HG03045 (cell line): ENCODE data around the gene C1orf174.

Source experiments
- ATAC-seq: cut with Tn5 transposase; IDR thresholded peaks from one replicate; pipeline ENCODE4 v1.9.1; 2021; ENCODE audit warnings: mild to moderate bottlenecking, moderate library complexity; ENCODE audit not compliant: unreplicated experiment

C1orf174 gene

GRCh38 chr1:3900150-3900968, at the start of gene C1orf174:
C1orf174 (minus strand) TSS chr1:3900272; CDS start chr1:3900186, 86 bp downstream.
- peak; percentile 72 for ATAC-seq

DNA sequence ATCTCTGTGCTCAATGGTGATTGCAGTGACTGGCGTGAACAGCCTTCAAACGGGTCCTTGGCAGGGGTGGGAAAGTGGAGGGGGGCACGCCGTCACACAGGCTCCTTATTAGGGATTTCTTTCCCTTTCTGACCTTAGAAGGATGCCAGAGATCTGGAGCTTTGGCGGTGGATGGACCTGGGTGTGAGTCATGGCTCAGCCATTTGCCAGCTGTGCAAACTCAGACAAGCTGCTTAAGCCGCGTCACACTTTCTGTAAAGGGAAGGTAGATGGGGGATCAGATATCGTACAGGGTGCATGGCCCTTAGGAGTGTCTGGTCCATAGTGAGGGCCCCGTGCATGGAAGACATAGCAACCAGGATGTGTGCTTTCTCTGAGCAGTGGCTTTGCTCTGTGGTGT, 48.3 kb upstream of the C1orf174 start:
- ATAC-seq = no peak

DNA sequence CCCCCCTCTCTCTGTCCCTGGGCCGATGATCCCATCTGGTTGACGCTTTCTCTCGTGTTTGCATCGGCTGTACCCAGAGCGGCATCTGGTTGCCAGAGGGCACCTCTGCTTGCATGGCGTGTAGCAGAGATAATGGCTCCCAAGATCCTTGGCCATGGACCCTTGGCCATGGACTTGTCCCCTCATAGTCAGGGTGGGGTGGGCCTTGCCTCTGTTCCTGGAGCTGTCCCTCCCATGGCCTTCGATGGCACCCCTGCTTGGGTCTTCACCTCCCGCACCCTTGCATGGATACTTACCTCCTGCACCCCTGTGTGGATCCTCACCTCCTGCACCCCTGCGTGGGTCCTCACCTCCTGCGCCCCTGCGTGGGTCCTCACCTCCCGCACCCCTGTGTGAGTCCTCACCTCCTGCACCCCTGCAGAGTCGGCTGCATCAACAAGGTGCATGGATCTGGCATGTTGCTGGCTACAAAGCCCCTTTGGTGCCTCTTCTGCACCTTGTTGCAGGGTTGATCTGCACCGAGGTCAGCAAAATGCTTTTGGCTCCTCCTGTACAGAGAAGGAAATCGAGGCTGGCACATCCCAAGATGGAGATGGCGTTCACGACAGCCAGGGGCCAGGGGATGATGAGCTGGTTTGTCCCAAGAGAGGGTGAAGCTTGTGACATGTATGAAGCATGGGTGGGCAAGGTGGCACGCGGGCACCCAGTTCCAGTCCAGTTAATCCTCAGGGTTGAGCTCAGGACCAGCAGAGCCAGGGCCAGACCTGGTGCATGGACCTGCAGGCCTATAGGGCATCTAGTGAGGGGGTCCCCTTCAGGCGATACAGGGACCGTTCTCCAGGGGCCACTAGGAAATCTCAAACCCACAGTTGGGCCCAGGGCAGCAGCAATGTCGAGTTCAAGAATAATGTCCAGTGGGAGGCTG, 46.1 kb upstream of the C1orf174 start:
- ATAC-seq = no peak

GRCh38 chr1:3945222-3945621, 45.1 kb upstream of the C1orf174 start:
- ATAC-seq = no peak

GRCh38 chr1:3944578-3945125, 44.6 kb upstream of the C1orf174 start:
- no peak for ATAC-seq

DNA sequence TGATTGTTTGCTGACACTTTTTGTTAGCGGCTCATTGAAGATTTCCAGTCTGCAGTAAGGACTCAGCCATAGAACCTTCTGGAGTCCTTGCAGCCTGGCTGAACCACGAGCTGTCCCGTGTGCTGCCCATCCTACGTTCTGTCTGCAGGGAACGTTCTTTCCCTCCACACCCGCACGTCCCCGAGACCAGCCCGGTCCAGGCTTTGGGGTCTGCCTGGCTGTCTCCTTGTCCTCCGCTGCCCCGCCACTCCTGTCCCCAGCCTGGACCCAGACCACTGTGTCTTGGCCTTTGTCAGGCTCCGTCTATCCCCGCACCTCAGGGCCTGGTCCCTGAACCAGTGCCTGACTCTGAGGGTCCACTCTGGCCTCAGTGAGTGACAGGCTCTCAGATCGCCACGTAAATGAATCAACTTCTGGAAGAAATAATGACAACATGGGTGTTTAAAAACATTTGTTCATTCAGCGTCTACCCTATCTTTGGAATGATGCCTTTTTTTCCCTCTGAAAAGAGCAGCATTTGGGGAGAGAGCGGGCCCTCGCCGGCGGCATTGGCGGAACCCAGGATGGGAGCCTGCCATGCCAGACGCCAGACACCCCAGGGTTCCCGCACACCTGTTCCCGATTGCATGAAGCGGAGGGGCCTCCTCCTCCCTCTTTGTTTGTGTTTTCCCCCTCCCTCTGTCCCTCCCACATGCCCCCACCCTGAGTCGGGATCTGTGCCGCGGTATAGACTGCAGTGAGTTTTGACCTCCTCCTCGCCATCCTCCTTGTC, 43.9 kb upstream of the C1orf174 start:
- ATAC-seq = no peak

DNA sequence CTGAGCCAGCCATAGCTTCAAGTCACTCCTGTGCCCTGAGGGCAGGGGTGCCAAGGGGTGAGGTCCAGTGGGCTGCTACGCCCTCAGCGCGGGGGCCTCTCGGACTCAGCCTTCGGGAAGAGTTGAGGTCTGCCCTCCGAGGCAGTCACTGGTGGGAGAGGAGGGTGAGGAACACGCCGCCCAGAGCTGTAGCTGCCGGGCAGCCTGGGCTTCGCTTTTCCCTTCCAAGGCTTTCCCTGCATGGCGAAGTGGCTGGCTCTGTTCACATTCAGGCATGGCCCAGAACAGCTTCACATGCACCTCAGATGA, 43.0 kb upstream of the C1orf174 start:
- no peak for ATAC-seq

- no peak for ATAC-seq
Observed at GRCh38 chr1:3942416-3943122, 42.5 kb upstream of the C1orf174 start.

DNA sequence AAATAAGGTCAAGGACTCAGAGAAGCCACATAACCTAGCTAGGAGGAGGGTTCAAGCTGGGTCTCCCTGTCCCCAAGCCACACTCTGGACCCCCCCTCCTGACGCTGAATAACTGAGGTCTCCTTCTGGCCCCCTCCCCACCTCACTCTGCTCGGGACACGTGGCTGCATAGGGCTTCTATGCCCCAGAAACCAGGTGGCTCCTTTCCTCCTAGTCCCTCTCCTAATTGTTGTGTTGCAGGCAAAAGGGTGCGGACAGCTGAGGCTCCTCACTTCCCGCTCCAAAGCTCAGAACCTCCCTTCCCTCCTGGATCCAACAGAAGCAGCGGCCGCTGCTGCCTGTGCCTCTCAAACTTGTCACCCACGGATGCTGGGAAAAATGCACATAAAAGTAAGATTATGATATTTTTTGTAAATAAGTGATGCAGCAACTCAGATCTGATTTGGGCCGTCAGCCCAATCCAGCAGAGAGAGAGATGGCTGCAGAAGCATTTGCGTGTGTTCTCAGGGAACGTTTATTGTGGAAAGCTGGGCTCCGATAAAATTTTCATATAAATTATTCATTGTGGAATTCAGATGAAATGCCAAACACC, 40.8 kb upstream of the C1orf174 start:
- ATAC-seq = no peak

- ATAC-seq = no peak
Observed at GRCh38 chr1:3940081-3940753, 40.1 kb upstream of the C1orf174 start.

DNA sequence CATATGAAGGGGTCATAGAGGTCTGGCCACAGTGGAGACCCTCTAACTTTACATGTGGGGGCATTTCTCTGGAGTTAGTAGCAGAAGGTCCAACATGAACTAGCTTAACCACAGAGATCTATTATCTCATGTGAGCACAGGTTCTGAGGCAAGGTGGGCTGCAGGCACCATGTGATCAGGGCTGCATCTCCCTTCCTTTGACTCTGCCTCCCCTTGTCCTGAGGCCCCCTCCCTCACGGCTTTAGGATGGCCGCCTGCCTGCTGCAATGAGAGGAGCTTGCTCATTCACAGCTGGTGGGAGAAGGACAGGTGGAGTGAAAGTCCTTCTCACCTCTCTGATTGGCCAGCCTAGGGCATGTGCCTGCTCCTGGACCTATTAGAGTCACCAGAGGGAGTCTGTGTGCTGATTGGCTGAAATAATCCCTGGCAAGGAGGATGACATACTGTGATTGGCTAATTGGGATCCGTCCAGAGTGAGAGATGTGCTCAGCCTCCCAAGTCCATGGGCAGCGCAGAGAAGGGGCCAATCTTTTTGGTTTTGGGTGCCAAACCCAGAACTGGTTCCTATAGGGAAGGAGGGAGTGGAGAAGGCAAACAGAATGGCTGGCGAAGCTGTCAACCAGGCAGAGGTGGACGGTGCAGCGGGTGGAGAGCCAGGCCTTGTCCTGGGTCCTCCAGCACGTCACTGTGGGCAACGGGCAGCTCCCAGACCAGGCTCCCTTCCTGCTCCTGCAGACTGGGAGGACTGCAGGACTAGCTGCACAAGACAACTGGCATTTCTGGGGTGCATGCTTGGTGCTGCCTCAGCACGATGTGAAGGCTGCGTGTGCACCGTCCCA, 39.4 kb upstream of the C1orf174 start:
- ATAC-seq = no peak

DNA sequence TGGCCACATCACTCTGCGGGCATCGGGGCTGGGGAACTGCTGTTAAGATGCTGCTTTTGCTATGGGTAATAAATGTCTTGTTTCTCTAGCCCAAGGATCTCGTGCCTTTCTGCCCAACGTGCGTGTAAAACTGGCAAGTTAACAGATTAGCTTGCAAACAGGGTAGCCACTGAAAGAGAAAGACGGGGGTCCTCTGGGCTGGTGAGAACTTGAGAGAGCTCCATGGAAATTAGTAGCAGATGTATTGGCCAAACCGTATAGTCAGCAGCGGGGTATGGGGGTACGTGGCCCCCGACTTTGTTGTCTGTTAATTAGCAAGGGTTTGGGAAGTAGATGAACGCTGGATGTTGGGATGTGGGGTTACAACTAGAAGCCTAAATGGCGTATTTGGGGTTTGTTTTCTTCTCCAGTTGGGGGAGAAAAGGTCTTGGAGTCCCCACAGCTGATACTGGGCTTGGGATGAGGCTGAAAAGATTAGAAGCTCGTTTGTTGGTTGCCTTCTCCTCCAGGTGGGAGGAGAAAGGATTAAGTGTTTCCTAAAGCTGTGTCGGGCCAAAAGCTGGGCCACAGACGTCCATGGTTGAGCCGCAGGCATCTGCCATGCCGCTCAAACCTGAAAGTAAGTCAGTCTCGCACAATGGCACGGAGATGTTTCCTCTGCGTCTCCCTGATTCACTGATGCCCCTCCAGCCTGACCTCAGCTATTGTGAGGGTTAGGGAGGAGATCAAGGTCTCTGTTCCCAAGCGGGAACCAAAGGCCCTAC, 32.3 kb upstream of the C1orf174 start:
- no peak for ATAC-seq

- no peak for ATAC-seq
Observed at GRCh38 chr1:3931007-3931912, 31.2 kb upstream of the C1orf174 start.

DNA sequence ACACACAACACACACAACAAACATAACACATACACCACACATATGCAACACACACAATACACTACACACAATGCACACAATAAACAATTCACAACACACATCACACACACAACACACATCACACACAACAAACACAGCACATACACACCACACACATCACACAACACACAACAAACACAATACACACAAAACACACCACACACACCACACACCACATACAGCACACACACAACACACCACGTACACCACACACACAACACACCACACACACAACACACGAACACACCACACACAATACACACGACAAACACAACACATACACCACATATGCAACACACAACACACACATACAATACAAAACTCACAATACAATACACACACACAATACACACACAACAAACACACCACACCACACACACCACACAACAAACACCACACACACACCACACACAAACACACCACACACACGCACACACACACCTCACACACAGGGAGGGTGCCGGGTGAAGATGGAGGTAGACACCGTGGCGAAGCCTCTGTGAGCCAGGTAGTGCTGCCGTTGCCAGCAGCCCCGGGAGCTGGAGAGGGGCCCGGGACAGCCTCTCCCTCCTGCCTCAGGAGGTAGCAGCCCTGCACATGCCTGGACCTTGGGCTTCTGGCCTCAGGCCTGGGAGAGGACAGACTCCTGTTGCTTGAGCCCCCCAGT, 30.4 kb upstream of the C1orf174 start:
- ATAC-seq = no peak

- no peak for ATAC-seq
Observed at GRCh38 chr1:3929126-3929525, 29.1 kb upstream of the C1orf174 start.

DNA sequence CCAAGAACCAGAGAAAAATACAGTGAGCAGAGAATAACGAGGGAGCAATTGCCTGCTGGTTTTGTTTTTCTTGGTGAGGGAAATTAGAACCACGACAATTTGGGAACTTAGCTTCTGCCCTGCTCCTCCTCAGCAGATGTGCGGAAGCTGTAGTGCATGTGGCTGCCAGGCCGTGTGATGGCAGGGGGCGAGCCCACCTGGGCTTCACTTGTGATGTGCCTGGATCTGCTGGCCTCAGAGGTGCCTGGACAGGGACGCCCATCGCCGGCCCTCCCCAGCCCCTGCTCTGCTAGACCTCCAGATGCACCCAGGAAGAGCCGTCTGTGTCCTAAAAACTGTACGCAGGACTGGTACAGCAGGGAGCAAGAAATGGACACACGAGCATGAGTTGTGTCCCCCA, 28.5 kb upstream of the C1orf174 start:
- no peak for ATAC-seq
